Keratinocyte (primary cell): ENCODE results near the gene ERCC6L2. TPM values are rescaled to one million over a fixed set of nuclear protein-coding genes. Genes with fewer than 3 reads are reported as not detected.

ENCODE experiments used
- DNase-seq: peaks from one replicate; pipeline ENCODE4 v3.0.0-alpha.2; 2011; ENCODE audit warnings: low read depth, missing footprints, low spot score
- FAIRE-seq: peaks from 2 replicates; lab custom pipeline; 2011; peaks lifted over from hg19 to GRCh38; lab: Jason Lieb, UNC
- H2AFZ ChIP-seq: 2 replicates; pipeline ENCODE4 v1.6.0; 2012; ENCODE audit warnings: low read length, control low read depth, inconsistent platforms; ENCODE audit not compliant: control insufficient read depth
- H3K27ac ChIP-seq: 2 replicates; pipeline ENCODE4 v1.5.1; 2011; ENCODE audit warnings: low read length; ENCODE audit not compliant: control insufficient read depth, insufficient read depth
- H3K27me3 ChIP-seq: 3 replicates; pipeline ENCODE4 v1.6.0; 2011; ENCODE audit warnings: low read length; ENCODE audit not compliant: control insufficient read depth, insufficient read depth; ENCODE audit errors: extremely low read depth
- H3K36me3 ChIP-seq, 2 experiments: 2 replicates in 1 of 2; 3 replicates in 1 of 2; pipeline ENCODE4 v1.5.1; 2011; ENCODE audit warnings: low read length in 2 of 2, mild to moderate bottlenecking in 1 of 2; ENCODE audit not compliant: control insufficient read depth in 2 of 2, insufficient read depth in 2 of 2; ENCODE audit errors: extremely low read depth in 1 of 2
- H3K4me1 ChIP-seq: 3 replicates; pipeline ENCODE4 v1.5.1; 2011; ENCODE audit warnings: low read length; ENCODE audit not compliant: control insufficient read depth, insufficient read depth; ENCODE audit errors: extremely low read depth
- H3K4me2 ChIP-seq: 3 replicates; pipeline ENCODE4 v1.6.0; 2011; ENCODE audit warnings: low read depth, low read length; ENCODE audit not compliant: control insufficient read depth, insufficient read depth; ENCODE audit errors: extremely low read depth
- H3K4me3 ChIP-seq, 3 experiments: fragments of 200-600 bp in 1 of 3; sonication (generic) in 1 of 3; 2 replicates in 2 of 3; 3 replicates in 1 of 3; pipeline ENCODE4 v1.5.1; 2011 to 2016; ENCODE audit warnings: low read length in 3 of 3, mild to moderate bottlenecking in 3 of 3, control low read depth in 2 of 3, inconsistent platforms in 1 of 3, low read depth in 1 of 3, mixed read lengths in 1 of 3, mixed run types in 1 of 3, moderate library complexity in 1 of 3; ENCODE audit not compliant: control insufficient read depth in 2 of 3, insufficient read depth in 2 of 3; ENCODE audit errors: extremely low read depth in 1 of 3
- H3K79me2 ChIP-seq: 2 replicates; pipeline ENCODE4 v1.6.0; 2012; ENCODE audit warnings: low read length; ENCODE audit not compliant: control insufficient read depth, insufficient read depth
- H3K9ac ChIP-seq: 3 replicates; pipeline ENCODE4 v1.6.0; 2011; ENCODE audit warnings: low read length; ENCODE audit not compliant: control insufficient read depth, insufficient read depth; ENCODE audit errors: extremely low read depth
- H3K9me1 ChIP-seq: 3 replicates; pipeline ENCODE4 v1.6.0; 2011; ENCODE audit warnings: low read length; ENCODE audit not compliant: control insufficient read depth, insufficient read depth; ENCODE audit errors: extremely low read depth
- H3K9me3 ChIP-seq: 2 replicates; pipeline ENCODE4 v1.5.1; 2012; ENCODE audit warnings: low read depth, low read length; ENCODE audit not compliant: control insufficient read depth
- H4K20me1 ChIP-seq: 3 replicates; pipeline ENCODE4 v1.6.0; 2011; ENCODE audit warnings: low read length; ENCODE audit not compliant: control insufficient read depth, insufficient read depth; ENCODE audit errors: extremely low read depth
- CTCF ChIP-seq, 3 experiments: IDR thresholded peaks in 1 of 3; conservative IDR thresholded peaks in 1 of 3; optimal IDR thresholded peaks in 1 of 3; 2 replicates in 2 of 3; 3 replicates in 1 of 3; pipeline versions ENCODE3 to v1.5.1; 2011; ENCODE audit warnings: low read length in 3 of 3, mild to moderate bottlenecking in 3 of 3, moderate library complexity in 2 of 3, control low read depth in 1 of 3, inconsistent platforms in 1 of 3; ENCODE audit not compliant: insufficient read depth in 2 of 3; ENCODE audit errors: extremely low read depth in 1 of 3
- EZH2 ChIP-seq: IDR thresholded peaks from one replicate; pipeline ENCODE4 v1.6.1; 2012; ENCODE audit warnings: inconsistent platforms, mild to moderate bottlenecking, low read length, moderate library complexity
- dilution Hi-C: fragments of 300-500 bp; cut with MboI; formaldehyde crosslinking; loops from one replicate; pipeline ENCODE4 v1.7.0; 2020; ENCODE audit warnings: low sequenced_read_pairs; ENCODE audit not compliant: extremely low pct_ligation_motif_present
- polyA minus RNA-seq, 3 experiments: library from RNA; depleted of rRNA, polyadenylated mRNA; stranded (reverse); fragments of >200 nt; gene quantifications; 1 replicate in 1 of 3; 2 replicates in 1 of 3; 3 replicates in 1 of 3; pipeline ENCODE4 v1.2.3, GENCODE V29; 2011
- polyA plus RNA-seq, 5 experiments: library from polyadenylated mRNA; depleted of rRNA in 3 of 5; stranded (reverse) in 3 of 5; stranded (forward) in 1 of 5; unstranded in 1 of 5; fragments of >200 nt; gene quantifications; 1 replicate in 1 of 5; 2 replicates in 3 of 5; 3 replicates in 1 of 5; pipeline versions ENCODE4 v1.2.1 to v1.2.3, GENCODE V29; 2011 to 2012; ENCODE audit warnings: missing spikeins in 2 of 5, low read depth in 1 of 5, low replicate concordance in 1 of 5

Gene ERCC6L2
- polyA plus RNA-seq (11.2 to 18.4 TPM (median 15.4 TPM) in 3 replicates), polyA minus RNA-seq (7.1 to 48.2 TPM (median 24.1 TPM) in 3 replicates)
- 7.9 TPM for polyA plus RNA-seq (2011; ENCODE audit: low read depth)
- polyA plus RNA-seq (2011; cell fraction: cytosol; rRNA removed): 7.7 and 12.3 TPM in 2 replicates
- polyA plus RNA-seq (2011; cell fraction: nucleus; rRNA removed): 18.0 and 22.2 TPM in 2 replicates
- polyA plus RNA-seq (2012; ENCODE audit: low replicate concordance): 7.3 and 12.1 TPM in 2 replicates
- polyA minus RNA-seq (2011; cell fraction: cytosol; rRNA and poly(A)+ RNA removed): 20.9 TPM
- polyA minus RNA-seq (2011; cell fraction: nucleus; rRNA and poly(A)+ RNA removed): 33.1 and 87.5 TPM in 2 replicates

GRCh38 chr9:95875305-95876137 lies at the start of gene ERCC6L2:
Gene ERCC6L2 (plus strand): TSS chr9:95875691. CDS start chr9:95876039, 348 bp downstream.
- H3K4me1 ChIP-seq: peaks cover 10% of the 10 kb centered on the region
- peak; percentile 86 for DNase-seq
- no peaks in the 10 kb centered on the region for H3K27me3 ChIP-seq
- dilution Hi-C loops: no loop called here
- H3K79me2 ChIP-seq: peaks cover 25% of the 10 kb centered on the region
- H3K4me3 ChIP-seq: no peak within 1 kb of the TSS
- no peak within 1 kb of the TSS for H3K27ac ChIP-seq
- FAIRE-seq: peak; percentile 23
- no peaks in the 10 kb centered on the region for H3K9me3 ChIP-seq
- TF ChIP-seq EZH2 (no peak), CTCF (optimal IDR thresholded peaks at IDR 0.05 in 1 of 3, IDR thresholded peaks at IDR 0.05 in 1 of 3, conservative IDR thresholded peaks at IDR 0.05 in 1 of 3; ENCODE audit: extremely low read depth in 1 of 3, insufficient read depth in 2 of 3, low read length in 3 of 3) (peak in 1 of 3 experiments; percentile 14)
- peak within 1 kb of the TSS; percentile 99 for H2AFZ ChIP-seq
- H4K20me1 ChIP-seq: no peaks in the 10 kb centered on the region
- H3K9me1 ChIP-seq: no peaks in the 10 kb centered on the region
- H3K36me3 ChIP-seq: no peaks in the 10 kb centered on the region
- H3K4me2 ChIP-seq: peak within 1 kb of the TSS; percentile 90
- no peak within 1 kb of the TSS for H3K9ac ChIP-seq

- Histone ChIP-seq H2AFZ (no peak overlapping the region), H3K9me3 (no peaks in the 10 kb centered on the region), H3K4me1 (peaks cover 6% of the 10 kb centered on the region), H3K79me2 (no peaks in the 10 kb centered on the region), H3K27me3 (no peaks in the 10 kb centered on the region), H3K9ac (no peak overlapping the region), H3K36me3 (no peaks in the 10 kb centered on the region), H3K27ac (no peak overlapping the region), H3K9me1 (no peaks in the 10 kb centered on the region), H4K20me1 (no peaks in the 10 kb centered on the region), H3K4me2 (no peak overlapping the region), H3K4me3 (no peak overlapping the region)
- dilution Hi-C loops: no loop called here
- TF ChIP-seq EZH2 (no peak), CTCF (optimal IDR thresholded peaks at IDR 0.05 in 1 of 3, IDR thresholded peaks at IDR 0.05 in 1 of 3, conservative IDR thresholded peaks at IDR 0.05 in 1 of 3; ENCODE audit: extremely low read depth in 1 of 3, insufficient read depth in 2 of 3, low read length in 3 of 3) (no peak)
- DNase-seq (no peak), FAIRE-seq (no peak)
Measured at GRCh38 chr9:95826183-95826838, 49.2 kb upstream of the ERCC6L2 start.
